Measurements from ENCODE around the gene DBN1. TPM values are rescaled to one million over a fixed set of nuclear protein-coding genes. Genes with fewer than 3 reads are reported as not detected.
A peak's percentile ranks its signal among the peaks of the same experiment; 100 is the strongest.
"Not testable (repeated sequence)": the region's sequence is repeated elsewhere in the genome, so short reads cannot be mapped to it uniquely, and the experiment has no call there.

The DBN1 gene
- total RNA-seq, 4 donors from 2014 or later, result 10.1 to 201 (median 17.4) TPM

DNA sequence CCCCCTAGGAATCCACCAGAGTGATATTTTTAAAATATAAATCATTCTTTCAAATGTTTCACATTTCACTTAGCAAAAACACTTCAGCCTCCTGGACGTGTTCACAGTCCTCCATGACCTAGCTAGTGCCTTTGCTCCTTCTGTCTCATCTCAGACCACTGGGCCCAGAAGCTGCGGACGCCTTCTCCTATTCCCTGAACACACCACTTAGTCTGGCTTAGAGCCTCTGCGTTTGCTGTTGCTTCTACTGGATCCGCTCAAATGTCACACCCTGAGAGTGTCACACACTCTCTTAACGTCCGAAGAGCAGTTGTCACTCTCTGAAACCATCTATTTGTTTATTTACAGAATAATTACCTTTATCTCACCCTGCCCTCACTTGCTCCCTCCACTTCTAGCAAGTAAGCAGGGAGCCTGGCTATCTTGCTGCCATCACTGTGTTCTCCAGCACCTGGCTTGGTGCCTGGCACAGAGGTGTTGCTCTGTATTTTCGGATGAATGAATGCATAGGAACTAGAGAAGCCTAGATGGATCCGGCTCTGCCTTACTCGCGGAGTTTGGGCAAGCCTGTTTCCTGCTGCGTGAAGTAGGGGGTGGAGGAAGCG, 48.1 kb downstream of the DBN1 start:
- H3K27ac ChIP-seq, result peak overlapping the region; percentile 95 to 98 (median 96)
- TF ChIP-seq EP300 (IDR thresholded peaks at IDR 0.05; ENCODE audit: low read depth), result no peak
- TF ChIP-seq CTCF (IDR thresholded peaks at IDR 0.05), result no peak
- TF ChIP-seq POLR2A (IDR thresholded peaks at IDR 0.05), result no peak
- no peak for TF ChIP-seq POLR2AphosphoS5 (IDR thresholded peaks at IDR 0.05)
- peak overlapping the region in 3 of 4 donors; percentile 38 to 61 (median 43) for H3K4me3 ChIP-seq
- WGBS, 2 donors (ENCODE audit: low coverage in 1 of 2), result 42 to 66% methylated on average over 7 to 13 of the region's 13 CpGs
- no peaks in the 10 kb centered on the region for H3K9me3 ChIP-seq
- peaks cover 19 to 35% (median 23%) of the 10 kb centered on the region in 4 donors for H3K4me1 ChIP-seq
- intact Hi-C loops (cut with DNase I; ENCODE audit: low total_unique reads) (no loop called here), in situ Hi-C loops (cut with MboI; ENCODE audit: low pct_ligation_motif_present in 1 of 4, low pct_unique_long_range_greater_than_20kb in 1 of 4, low sequenced_read_pairs in 3 of 4) (no loop called here)
- DNase-seq, result no peak
- no peaks in the 10 kb centered on the region for H3K36me3 ChIP-seq
- H3K27me3 ChIP-seq, result no peaks in the 10 kb centered on the region

- DNase-seq, result no peak
- H3K4me1 ChIP-seq, result peaks cover 16 to 26% (median 19%) of the 10 kb centered on the region in 4 donors
- intact Hi-C loops (cut with DNase I; ENCODE audit: low total_unique reads) (no loop called here), in situ Hi-C loops (cut with MboI; ENCODE audit: low pct_ligation_motif_present in 1 of 4, low pct_unique_long_range_greater_than_20kb in 1 of 4, low sequenced_read_pairs in 3 of 4) (no loop called here)
- no peaks in the 10 kb centered on the region for H3K36me3 ChIP-seq
- TF ChIP-seq POLR2A (IDR thresholded peaks at IDR 0.05), result no peak
- TF ChIP-seq EP300 (IDR thresholded peaks at IDR 0.05; ENCODE audit: low read depth), result no peak
- no peak for TF ChIP-seq POLR2AphosphoS5 (IDR thresholded peaks at IDR 0.05)
- TF ChIP-seq CTCF (IDR thresholded peaks at IDR 0.05), result no peak
- H3K4me3 ChIP-seq, result no peak overlapping the region
- 89 to 100% methylated on average over 1 to 2 of the region's 2 CpGs for WGBS, 2 donors (ENCODE audit: low coverage in 1 of 2)
- H3K27ac ChIP-seq, result no peak overlapping the region
- no peaks in the 10 kb centered on the region for H3K27me3 ChIP-seq
- H3K9me3 ChIP-seq, result no peaks in the 10 kb centered on the region
These were observed 49.8 kb downstream of the DBN1 start for GRCh38 chr5:177423671-177424070.

GRCh38 chr5:177421062-177421798, 52.2 kb downstream of the DBN1 start:
- TF ChIP-seq POLR2AphosphoS5 (IDR thresholded peaks at IDR 0.05) (no peak), CTCF (IDR thresholded peaks at IDR 0.05) (no peak), POLR2A (IDR thresholded peaks at IDR 0.05) (no peak), EP300 (IDR thresholded peaks at IDR 0.05; ENCODE audit: low read depth) (no peak)
- 83 to 92% methylated on average over 3 to 6 of the region's 6 CpGs for WGBS, 2 donors (ENCODE audit: low coverage in 1 of 2)

GRCh38 chr5:177420472-177420871, 53.0 kb downstream of the DBN1 start:
- in situ Hi-C loops (cut with MboI; ENCODE audit: low pct_ligation_motif_present in 1 of 4, low pct_unique_long_range_greater_than_20kb in 1 of 4, low sequenced_read_pairs in 3 of 4); intact Hi-C loops (cut with DNase I; ENCODE audit: low total_unique reads); H3K9me3 ChIP-seq: not testable (repeated sequence)

More at GRCh38 chr5:177421062-177421798, 52.2 kb downstream of the DBN1 start:
- H3K9me3 ChIP-seq, result no peaks in the 10 kb centered on the region
- intact Hi-C loops (cut with DNase I; ENCODE audit: low total_unique reads), result no loop called here
- in situ Hi-C loops (cut with MboI; ENCODE audit: low pct_ligation_motif_present in 1 of 4, low pct_unique_long_range_greater_than_20kb in 1 of 4, low sequenced_read_pairs in 3 of 4), result no loop called here
- no peaks in the 10 kb centered on the region for H3K36me3 ChIP-seq
- no peak for DNase-seq
- H3K27ac ChIP-seq, result no peak overlapping the region
- no peak overlapping the region for H3K4me3 ChIP-seq
- no peaks in the 10 kb centered on the region for H3K27me3 ChIP-seq
- peaks cover 4 to 17% (median 6%) of the 10 kb centered on the region in 4 donors for H3K4me1 ChIP-seq

More at GRCh38 chr5:177420472-177420871, 53.0 kb downstream of the DBN1 start:
- H3K27ac ChIP-seq, result peak overlapping the region in 1 of 4 donors; percentile 19
- not testable (repeated sequence) for DNase-seq, H3K4me3 ChIP-seq, H3K27me3 ChIP-seq, H3K36me3 ChIP-seq
- 58% methylated on average over 7 of the region's 7 CpGs; no CpG with 5 or more reads in 1 of the 2 donors for WGBS, 2 donors (ENCODE audit: low coverage in 1 of 2)
- peaks cover 1 to 16% (median 3%) of the 10 kb centered on the region in 4 donors for H3K4me1 ChIP-seq

All from transverse colon (tissue), 4 donors.